GM12878 (cell line): ENCODE data around the gene POLR1D. TPM values are rescaled to one million over a fixed set of nuclear protein-coding genes. Genes with fewer than 3 reads are reported as not detected.

Source experiments
- CBX5 ChIP-seq: sonication (generic); IDR thresholded peaks from 2 replicates; pipeline ENCODE4 v1.6.1; 2016; ENCODE audit warnings: low read depth, moderate library complexity, mild to moderate bottlenecking, inconsistent platforms
- EP300 ChIP-seq, 2 experiments: fragments of 150-350 bp in 1 of 2; IDR thresholded peaks; 2 replicates each; pipeline ENCODE4 v1.6.1; 2011 to 2012; ENCODE audit warnings: low read depth in 2 of 2, low read length in 2 of 2, borderline replicate concordance in 1 of 2, improper control_type of control experiment in 1 of 2, inconsistent platforms in 1 of 2; ENCODE audit not compliant: control insufficient read depth in 1 of 2
- EZH2 ChIP-seq: IDR thresholded peaks from 2 replicates; pipeline ENCODE4 v1.6.1; 2012; ENCODE audit warnings: low read depth, mild to moderate bottlenecking, control low read depth, inconsistent platforms, low read length, borderline replicate concordance; ENCODE audit not compliant: control insufficient read depth
- FOS ChIP-seq: IDR thresholded peaks from 3 replicates; pipeline ENCODE4 v1.6.1; 2011; ENCODE audit warnings: borderline replicate concordance; ENCODE audit not compliant: insufficient read length; ENCODE audit errors: extremely low read depth
- RCOR1 ChIP-seq: conservative IDR thresholded peaks from 2 replicates; pipeline ENCODE4 v1.6.1; 2012; ENCODE audit warnings: low read depth, low read length, improper control_type of control experiment
- SP1 ChIP-seq: IDR thresholded peaks from one replicate; pipeline ENCODE4 v1.6.1; 2011; ENCODE audit warnings: low read depth, low read length
- ZNF24 ChIP-seq: fragments of 450-650 bp; IDR thresholded peaks from 2 replicates; pipeline ENCODE4 v1.6.1; 2017; ENCODE audit warnings: antibody characterized with exemption, mild to moderate bottlenecking
- ZNF274 ChIP-seq: IDR thresholded peaks from one replicate; pipeline ENCODE4 v1.8.0; 2011; ENCODE audit not compliant: insufficient read length, insufficient read depth
- ZNF622 ChIP-seq: fragments of 450-650 bp; IDR thresholded peaks from 2 replicates; pipeline ENCODE4 v1.6.1; 2017; ENCODE audit warnings: mild to moderate bottlenecking, inconsistent platforms
- polyA plus RNA-seq, 11 experiments: library from polyadenylated mRNA; depleted of rRNA in 4 of 11; unstranded in 6 of 11; stranded (reverse) in 5 of 11; fragments of >200 nt; fragmentation: Nextera tagmentation in 4 of 11; fragmentation: Illumina TruSeq in 1 of 11; extraction: Ambion mirVana in 4 of 11; extraction: Trizol in 1 of 11; gene quantifications; 1 replicate in 1 of 11; 2 replicates in 10 of 11; pipeline versions ENCODE4 v1.2.1 to v1.2.3, GENCODE V29; 2011 to 2016; ENCODE audit warnings: inconsistent platforms in 2 of 11, missing spikeins in 2 of 11, low read depth in 1 of 11
- total RNA-seq, 4 experiments: library from RNA; depleted of rRNA in 3 of 4; stranded (reverse); fragments of >200 nt in 3 of 4; fragmentation: Illumina TruSeq in 1 of 4; extraction: Trizol in 1 of 4; gene quantifications; 2 replicates each; pipeline versions ENCODE4 v1.2.1 to v1.2.3, GENCODE V29; 2013 to 2021
- TF ChIP-seq, protein P1 (sequence below): fragments of 450-650 bp; IDR thresholded peaks from 2 replicates; pipeline ENCODE4 v1.6.1; 2016; ENCODE audit warnings: mild to moderate bottlenecking, moderate library complexity, borderline replicate concordance
- TF ChIP-seq, protein P2 (sequence below): fragments of 450-650 bp; formaldehyde crosslinking; IDR thresholded peaks from 2 replicates; pipeline ENCODE4 v1.4.0; 2022; ENCODE audit warnings: mild to moderate bottlenecking, moderate library complexity
- TF ChIP-seq, protein P3 (sequence below): IDR thresholded peaks from 2 replicates; pipeline ENCODE4 v1.6.1; 2012; ENCODE audit warnings: improper control_type of control experiment, low read depth, low read length; ENCODE audit not compliant: insufficient replicate concordance

Gene POLR1D
- total and polyA plus RNA-seq, 10 of the 15 experiments (the other 5 are each of a cell fraction or from before 2014, with no cell fraction given): 119 to 223 (median 160) TPM

DNA sequence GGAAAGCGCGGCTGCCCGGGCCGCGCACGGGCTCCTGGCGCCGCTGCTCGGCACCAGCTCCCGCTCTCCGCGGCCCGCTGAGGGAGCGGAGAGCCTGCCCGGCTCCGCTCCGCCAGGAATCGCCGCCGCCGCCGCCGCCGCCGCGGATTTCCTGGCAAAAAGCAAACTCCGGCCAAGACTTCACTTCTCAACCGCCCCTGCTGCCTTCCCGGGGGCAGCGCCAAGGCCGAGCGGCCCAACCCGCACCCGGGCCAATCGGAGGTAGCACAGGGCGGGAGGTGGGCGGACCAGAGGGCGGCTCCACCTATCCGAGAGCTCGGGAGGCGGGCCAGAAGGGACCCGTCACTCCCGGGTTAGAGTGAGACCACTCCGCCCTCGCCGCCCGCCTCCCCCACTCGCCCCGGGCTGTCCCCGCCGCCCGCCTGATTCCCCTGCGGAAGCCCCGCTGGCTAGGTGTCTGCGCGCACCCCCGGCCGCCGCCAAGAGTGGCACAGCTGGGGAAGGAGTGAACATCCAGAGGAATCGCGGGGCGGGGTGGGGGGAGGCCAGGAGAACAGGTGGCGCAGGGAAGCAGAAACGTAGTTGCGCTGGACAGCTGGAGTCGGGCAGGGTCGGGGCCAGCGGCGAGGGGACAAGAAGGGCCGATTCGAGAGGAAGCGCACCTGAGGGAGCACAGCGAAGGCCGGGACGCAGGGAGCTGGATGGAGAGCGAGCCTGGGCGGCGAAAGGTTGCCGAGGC, 1.1 kb upstream of the POLR1D start, which contains the start of gene LNX2 (continued):
- peak; percentile 65; the same call in 1 of the 2 replicates for TF ChIP-seq ZNF24
- TF ChIP-seq ZNF274: no peak
- TF ChIP-seq SP1: peak; percentile 95
- peak; percentile 50 for TF ChIP-seq FOS
- no peak for TF ChIP-seq RCOR1
- TF ChIP-seq, protein P1, sequence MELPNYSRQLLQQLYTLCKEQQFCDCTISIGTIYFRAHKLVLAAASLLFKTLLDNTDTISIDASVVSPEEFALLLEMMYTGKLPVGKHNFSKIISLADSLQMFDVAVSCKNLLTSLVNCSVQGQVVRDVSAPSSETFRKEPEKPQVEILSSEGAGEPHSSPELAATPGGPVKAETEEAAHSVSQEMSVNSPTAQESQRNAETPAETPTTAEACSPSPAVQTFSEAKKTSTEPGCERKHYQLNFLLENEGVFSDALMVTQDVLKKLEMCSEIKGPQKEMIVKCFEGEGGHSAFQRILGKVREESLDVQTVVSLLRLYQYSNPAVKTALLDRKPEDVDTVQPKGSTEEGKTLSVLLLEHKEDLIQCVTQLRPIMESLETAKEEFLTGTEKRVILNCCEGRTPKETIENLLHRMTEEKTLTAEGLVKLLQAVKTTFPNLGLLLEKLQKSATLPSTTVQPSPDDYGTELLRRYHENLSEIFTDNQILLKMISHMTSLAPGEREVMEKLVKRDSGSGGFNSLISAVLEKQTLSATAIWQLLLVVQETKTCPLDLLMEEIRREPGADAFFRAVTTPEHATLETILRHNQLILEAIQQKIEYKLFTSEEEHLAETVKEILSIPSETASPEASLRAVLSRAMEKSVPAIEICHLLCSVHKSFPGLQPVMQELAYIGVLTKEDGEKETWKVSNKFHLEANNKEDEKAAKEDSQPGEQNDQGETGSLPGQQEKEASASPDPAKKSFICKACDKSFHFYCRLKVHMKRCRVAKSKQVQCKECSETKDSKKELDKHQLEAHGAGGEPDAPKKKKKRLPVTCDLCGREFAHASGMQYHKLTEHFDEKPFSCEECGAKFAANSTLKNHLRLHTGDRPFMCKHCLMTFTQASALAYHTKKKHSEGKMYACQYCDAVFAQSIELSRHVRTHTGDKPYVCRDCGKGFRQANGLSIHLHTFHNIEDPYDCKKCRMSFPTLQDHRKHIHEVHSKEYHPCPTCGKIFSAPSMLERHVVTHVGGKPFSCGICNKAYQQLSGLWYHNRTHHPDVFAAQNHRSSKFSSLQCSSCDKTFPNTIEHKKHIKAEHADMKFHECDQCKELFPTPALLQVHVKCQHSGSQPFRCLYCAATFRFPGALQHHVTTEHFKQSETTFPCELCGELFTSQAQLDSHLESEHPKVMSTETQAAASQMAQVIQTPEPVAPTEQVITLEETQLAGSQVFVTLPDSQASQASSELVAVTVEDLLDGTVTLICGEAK: peak; percentile 27; the same call in 1 of the 2 replicates
- no peak for TF ChIP-seq EZH2
- TF ChIP-seq, protein P2, sequence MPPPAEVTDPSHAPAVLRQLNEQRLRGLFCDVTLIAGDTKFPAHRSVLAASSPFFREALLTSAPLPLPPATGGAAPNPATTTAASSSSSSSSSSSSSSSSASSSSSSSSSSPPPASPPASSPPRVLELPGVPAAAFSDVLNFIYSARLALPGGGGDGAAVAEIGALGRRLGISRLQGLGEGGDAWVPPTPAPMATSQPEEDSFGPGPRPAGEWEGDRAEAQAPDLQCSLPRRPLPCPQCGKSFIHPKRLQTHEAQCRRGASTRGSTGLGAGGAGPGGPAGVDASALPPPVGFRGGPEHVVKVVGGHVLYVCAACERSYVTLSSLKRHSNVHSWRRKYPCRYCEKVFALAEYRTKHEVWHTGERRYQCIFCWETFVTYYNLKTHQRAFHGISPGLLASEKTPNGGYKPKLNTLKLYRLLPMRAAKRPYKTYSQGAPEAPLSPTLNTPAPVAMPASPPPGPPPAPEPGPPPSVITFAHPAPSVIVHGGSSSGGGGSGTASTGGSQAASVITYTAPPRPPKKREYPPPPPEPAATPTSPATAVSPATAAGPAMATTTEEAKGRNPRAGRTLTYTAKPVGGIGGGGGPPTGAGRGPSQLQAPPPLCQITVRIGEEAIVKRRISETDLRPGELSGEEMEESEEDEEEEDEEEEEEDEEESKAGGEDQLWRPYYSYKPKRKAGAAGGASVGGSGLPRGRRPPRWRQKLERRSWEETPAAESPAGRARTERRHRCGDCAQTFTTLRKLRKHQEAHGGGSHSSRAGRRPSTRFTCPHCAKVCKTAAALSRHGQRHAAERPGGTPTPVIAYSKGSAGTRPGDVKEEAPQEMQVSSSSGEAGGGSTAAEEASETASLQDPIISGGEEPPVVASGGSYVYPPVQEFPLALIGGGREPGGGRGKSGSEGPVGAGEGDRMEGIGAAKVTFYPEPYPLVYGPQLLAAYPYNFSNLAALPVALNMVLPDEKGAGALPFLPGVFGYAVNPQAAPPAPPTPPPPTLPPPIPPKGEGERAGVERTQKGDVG (CRISPR knock-in tag): no peak
- TF ChIP-seq, protein P3, sequence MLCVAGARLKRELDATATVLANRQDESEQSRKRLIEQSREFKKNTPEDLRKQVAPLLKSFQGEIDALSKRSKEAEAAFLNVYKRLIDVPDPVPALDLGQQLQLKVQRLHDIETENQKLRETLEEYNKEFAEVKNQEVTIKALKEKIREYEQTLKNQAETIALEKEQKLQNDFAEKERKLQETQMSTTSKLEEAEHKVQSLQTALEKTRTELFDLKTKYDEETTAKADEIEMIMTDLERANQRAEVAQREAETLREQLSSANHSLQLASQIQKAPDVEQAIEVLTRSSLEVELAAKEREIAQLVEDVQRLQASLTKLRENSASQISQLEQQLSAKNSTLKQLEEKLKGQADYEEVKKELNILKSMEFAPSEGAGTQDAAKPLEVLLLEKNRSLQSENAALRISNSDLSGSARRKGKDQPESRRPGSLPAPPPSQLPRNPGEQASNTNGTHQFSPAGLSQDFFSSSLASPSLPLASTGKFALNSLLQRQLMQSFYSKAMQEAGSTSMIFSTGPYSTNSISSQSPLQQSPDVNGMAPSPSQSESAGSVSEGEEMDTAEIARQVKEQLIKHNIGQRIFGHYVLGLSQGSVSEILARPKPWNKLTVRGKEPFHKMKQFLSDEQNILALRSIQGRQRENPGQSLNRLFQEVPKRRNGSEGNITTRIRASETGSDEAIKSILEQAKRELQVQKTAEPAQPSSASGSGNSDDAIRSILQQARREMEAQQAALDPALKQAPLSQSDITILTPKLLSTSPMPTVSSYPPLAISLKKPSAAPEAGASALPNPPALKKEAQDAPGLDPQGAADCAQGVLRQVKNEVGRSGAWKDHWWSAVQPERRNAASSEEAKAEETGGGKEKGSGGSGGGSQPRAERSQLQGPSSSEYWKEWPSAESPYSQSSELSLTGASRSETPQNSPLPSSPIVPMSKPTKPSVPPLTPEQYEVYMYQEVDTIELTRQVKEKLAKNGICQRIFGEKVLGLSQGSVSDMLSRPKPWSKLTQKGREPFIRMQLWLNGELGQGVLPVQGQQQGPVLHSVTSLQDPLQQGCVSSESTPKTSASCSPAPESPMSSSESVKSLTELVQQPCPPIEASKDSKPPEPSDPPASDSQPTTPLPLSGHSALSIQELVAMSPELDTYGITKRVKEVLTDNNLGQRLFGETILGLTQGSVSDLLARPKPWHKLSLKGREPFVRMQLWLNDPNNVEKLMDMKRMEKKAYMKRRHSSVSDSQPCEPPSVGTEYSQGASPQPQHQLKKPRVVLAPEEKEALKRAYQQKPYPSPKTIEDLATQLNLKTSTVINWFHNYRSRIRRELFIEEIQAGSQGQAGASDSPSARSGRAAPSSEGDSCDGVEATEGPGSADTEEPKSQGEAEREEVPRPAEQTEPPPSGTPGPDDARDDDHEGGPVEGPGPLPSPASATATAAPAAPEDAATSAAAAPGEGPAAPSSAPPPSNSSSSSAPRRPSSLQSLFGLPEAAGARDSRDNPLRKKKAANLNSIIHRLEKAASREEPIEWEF: no peak
- TF ChIP-seq ZNF622: peak; percentile 64
- 0 out of 2 replicates have a peak, but pooled peaks have one; percentile 31 for TF ChIP-seq CBX5
- TF ChIP-seq EP300 (IDR thresholded peaks at IDR 0.05; ENCODE audit: borderline replicate concordance in 1 of 2, control insufficient read depth in 1 of 2, low read depth in 2 of 2, low read length in 2 of 2): no peak
